Measurements from ENCODE around the gene LGSN.
"Not testable (repeated sequence)": the region's sequence is repeated elsewhere in the genome, so short reads cannot be mapped to it uniquely, and the experiment has no call there.

LGSN gene

DNA sequence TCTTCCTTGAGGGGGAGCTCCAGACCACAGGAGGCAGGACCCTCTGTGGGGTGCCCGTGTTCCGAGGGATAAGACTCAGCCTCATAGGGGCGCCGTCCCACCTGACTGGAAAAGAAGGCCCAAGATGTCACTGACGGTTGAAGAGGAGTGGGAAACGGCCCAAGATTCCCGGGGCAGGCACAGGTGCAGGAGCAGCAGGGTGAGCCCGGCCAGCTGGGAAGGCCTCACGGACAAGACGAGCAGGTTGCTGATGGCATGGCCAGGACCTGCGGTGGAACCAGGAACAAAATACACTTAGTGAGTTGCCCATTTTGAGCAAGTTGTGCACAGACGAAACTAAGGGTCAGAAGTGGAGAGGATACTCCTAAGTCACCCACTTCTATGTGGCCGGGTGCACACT, 89.8 kb downstream of the LGSN start:
- DNase-seq: not testable (repeated sequence)

DNA sequence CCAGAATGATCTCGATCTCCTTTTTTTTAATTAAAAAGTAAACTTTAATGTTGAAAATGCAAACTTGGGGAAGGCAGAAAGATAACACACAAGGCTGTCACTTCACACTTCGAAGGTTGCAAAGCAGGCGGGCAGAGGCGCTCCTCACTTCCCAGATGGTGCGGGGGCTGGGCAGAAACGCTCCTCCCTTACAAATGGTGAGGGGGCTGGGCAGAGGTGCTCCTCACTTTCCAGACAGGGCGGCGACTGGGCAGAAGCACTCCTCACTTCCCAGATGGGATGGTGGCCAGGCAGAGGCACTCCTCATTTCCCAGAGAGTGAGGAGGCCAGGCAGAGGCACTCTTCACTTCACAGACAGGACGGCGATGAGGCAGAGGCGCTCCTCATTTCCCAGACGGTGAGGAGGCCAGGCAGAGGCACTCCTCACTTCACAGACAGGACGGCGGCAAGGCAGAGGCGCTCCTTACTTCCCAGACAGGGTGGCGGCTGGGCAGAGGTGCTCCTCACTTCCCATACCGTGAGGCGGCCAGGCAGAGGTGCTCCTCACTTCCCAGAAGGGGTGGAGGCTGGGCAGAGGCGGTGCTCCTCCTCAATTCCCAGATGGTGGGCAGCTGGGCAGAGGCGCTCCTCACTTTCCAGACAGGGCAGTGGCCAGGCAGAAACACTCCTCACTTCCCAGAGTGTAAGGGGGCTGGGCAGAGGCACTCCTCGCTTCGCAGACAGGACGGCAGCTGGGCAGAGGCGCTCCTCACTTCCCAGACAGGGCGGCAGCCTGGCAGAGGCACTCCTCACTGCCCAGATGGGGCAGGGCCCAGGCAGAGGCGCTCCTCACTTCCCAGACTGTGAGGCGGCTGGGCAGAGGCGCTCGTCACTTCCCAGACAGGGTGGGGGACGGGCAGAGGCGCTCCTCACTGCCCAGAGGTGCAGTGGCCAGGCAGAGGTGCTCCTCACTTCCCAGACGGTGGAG, 91.6 kb downstream of the LGSN start:
- DNase-seq: not testable (repeated sequence)

DNA sequence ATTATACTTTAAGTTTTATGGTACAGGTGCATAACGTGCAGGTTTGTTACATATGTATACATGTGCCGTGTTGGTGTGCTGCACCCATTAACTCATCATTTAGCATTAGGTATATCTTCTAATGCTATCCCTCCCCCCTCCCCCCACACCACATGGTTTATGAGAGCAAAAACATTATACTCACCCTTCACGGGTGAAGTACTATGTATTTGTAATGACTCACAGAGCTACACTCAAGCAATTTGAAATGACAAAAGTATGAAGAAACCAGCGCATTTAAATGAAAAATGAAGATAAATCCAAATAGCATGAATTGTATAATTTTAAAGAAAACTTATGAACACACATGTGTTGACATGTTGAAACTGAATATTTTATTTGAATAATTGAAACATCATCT, 93.8 kb downstream of the LGSN start:
- not testable (repeated sequence) for DNase-seq
